Erythroblast (primary cell): ENCODE results near the gene PLB1.

Experiments
- DNase-seq, 2 experiments: peaks; one replicate each; lab custom pipeline; 2025; lab: John Stamatoyannopoulos, UW
- GATA1 ChIP-seq: IDR thresholded peaks from 2 replicates; pipeline ENCODE4 v1.6.1; 2011; ENCODE audit warnings: low read depth, mild to moderate bottlenecking, control low read depth, low read length, moderate library complexity
- POLR2A ChIP-seq: IDR thresholded peaks from 2 replicates; pipeline ENCODE4 v1.6.1; 2011; ENCODE audit warnings: mild to moderate bottlenecking, low read length

Gene PLB1

GRCh38 chr2:28499282-28499681, 3.4 kb downstream of the PLB1 start:
- no peak for DNase-seq
- TF ChIP-seq GATA1 (no peak), POLR2A (no peak)

GRCh38 chr2:28505361-28505760, 9.5 kb downstream of the PLB1 start:
- no peak for TF ChIP-seq GATA1
- TF ChIP-seq POLR2A, result no peak
- DNase-seq, result no peak

- TF ChIP-seq POLR2A (no peak), GATA1 (no peak)
- no peak for DNase-seq
These were observed 10.5 kb downstream of the PLB1 start for GRCh38 chr2:28506112-28506910.

GRCh38 chr2:28507796-28508764, 12.2 kb downstream of the PLB1 start:
- peak; percentile 80 to 88 for DNase-seq
- no peak for TF ChIP-seq GATA1
- no peak for TF ChIP-seq POLR2A

- TF ChIP-seq GATA1, result no peak
- TF ChIP-seq POLR2A, result no peak
- DNase-seq, result no peak
These were observed 13.5 kb downstream of the PLB1 start for GRCh38 chr2:28509361-28509760.

GRCh38 chr2:28510184-28510583, 14.3 kb downstream of the PLB1 start:
- TF ChIP-seq GATA1 (no peak), POLR2A (no peak)
- no peak for DNase-seq

- TF ChIP-seq GATA1, result no peak
- no peak for TF ChIP-seq POLR2A
- no peak for DNase-seq
These were observed 16.2 kb downstream of the PLB1 start for GRCh38 chr2:28511871-28512606.

GRCh38 chr2:28512607-28512965, 16.7 kb downstream of the PLB1 start:
- no peak for DNase-seq
- TF ChIP-seq GATA1, result no peak
- TF ChIP-seq POLR2A, result no peak

GRCh38 chr2:28513097-28513496, 17.2 kb downstream of the PLB1 start:
- TF ChIP-seq GATA1, result no peak
- no peak for TF ChIP-seq POLR2A
- DNase-seq, result no peak

GRCh38 chr2:28515176-28515751, 19.4 kb downstream of the PLB1 start:
- no peak for DNase-seq

GRCh38 chr2:28516430-28516829, 20.6 kb downstream of the PLB1 start:
- TF ChIP-seq GATA1 (no peak), POLR2A (no peak)
- no peak for DNase-seq

More at GRCh38 chr2:28515176-28515751, 19.4 kb downstream of the PLB1 start:
- no peak for TF ChIP-seq POLR2A
- no peak for TF ChIP-seq GATA1

- DNase-seq, result peak in 1 of 2 experiments; percentile 58
- TF ChIP-seq POLR2A (no peak), GATA1 (no peak)
These were observed 21.1 kb downstream of the PLB1 start for GRCh38 chr2:28516950-28517349.

GRCh38 chr2:28521663-28522062, 25.8 kb downstream of the PLB1 start:
- TF ChIP-seq GATA1 (no peak), POLR2A (no peak)
- no peak for DNase-seq

- no peak for TF ChIP-seq POLR2A
- TF ChIP-seq GATA1, result no peak
- DNase-seq, result no peak
These were observed 26.6 kb downstream of the PLB1 start for GRCh38 chr2:28522481-28522880.
